AG04449 (cell line): ENCODE results near the gene ACBD6.
"Not testable (repeated sequence)": the region's sequence is repeated elsewhere in the genome, so short reads cannot be mapped to it uniquely, and the experiment has no call there.

ENCODE experiments used
- CTCF ChIA-PET: fragments of 350-600 bp; formaldehyde crosslinking; extraction: SDS; loops from one replicate; lab custom pipeline; 2021; ENCODE audit warnings: antibody characterized with exemption; lab: Yijun Ruan, JAX
- POLR2A ChIA-PET: fragments of 400-600, 350-600 bp; formaldehyde crosslinking; extraction: SDS; loops from one replicate; lab custom pipeline; 2020; ENCODE audit warnings: antibody characterized with exemption, inconsistent platforms; lab: Yijun Ruan, JAX
- DNase-seq: peaks from one replicate; pipeline ENCODE4 v3.0.0-alpha.2; 2010; ENCODE audit warnings: low read depth, low spot score
- H3K4me3 ChIP-seq: 2 replicates; pipeline ENCODE4 v1.5.1; 2011; ENCODE audit warnings: low read depth, mild to moderate bottlenecking, control low read depth, low read length
- CTCF ChIP-seq: IDR thresholded peaks from one replicate; pipeline ENCODE4 v1.5.1; 2011; ENCODE audit warnings: mild to moderate bottlenecking, moderate library complexity, low read length, control low read depth, inconsistent platforms; ENCODE audit not compliant: insufficient read depth; ENCODE audit errors: missing control alignments

The ACBD6 gene

GRCh38 chr1:180502361-180503279, at the start of gene ACBD6:
TSS of gene ACBD6 (minus strand) at chr1:180502577. CDS start at chr1:180502266, 311 bp downstream.
- peak; percentile 14 for TF ChIP-seq CTCF
- peak within 1 kb of the TSS; percentile 91 for H3K4me3 ChIP-seq
- DNase-seq: no peak
- CTCF ChIA-PET: interaction anchor here (0.6 to 6.9 kb wide), 7 partner anchors 9 to 360 kb away, joined by 3 to 62 read pairs (median 5); no protein-coding TSS in a partner anchor
- POLR2A ChIA-PET: interaction anchor here (0.7 to 1.1 kb wide), 5 partner anchors 11 to 360 kb away, joined by 3 read pairs; partner anchors contain the start of gene QSOX1

DNA sequence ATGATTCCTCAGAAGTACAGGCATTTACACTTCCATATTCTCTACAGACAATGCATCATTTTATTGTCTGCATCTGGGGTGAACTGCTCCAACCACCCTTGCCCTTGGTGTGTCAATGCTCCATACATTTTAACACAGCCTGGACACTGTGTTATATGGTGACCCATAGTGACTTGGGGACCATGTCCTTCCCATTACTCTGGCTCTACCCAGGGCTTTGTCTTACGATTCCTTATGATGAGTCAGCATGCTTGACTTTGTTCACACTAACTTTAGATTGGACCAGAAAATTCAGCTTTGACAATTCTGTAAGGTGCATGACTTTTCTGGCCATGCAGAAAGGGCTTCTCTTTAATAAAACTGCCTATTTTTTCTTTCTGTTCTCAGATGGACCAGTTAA, 49.6 kb upstream of the ACBD6 start:
- no peak for TF ChIP-seq CTCF
- no peak overlapping the region for H3K4me3 ChIP-seq
- CTCF ChIA-PET: interaction anchor here (0.6 to 3.7 kb wide), 5 partner anchors 11 to 29 kb away, joined by 3 to 17 read pairs (median 4); no protein-coding TSS in a partner anchor
- DNase-seq: no peak
- POLR2A ChIA-PET: no interaction called here

GRCh38 chr1:180550241-180550640, 47.9 kb upstream of the ACBD6 start:
- POLR2A ChIA-PET: no interaction called here
- CTCF ChIA-PET: interaction anchor here (1.0 to 3.7 kb wide), 6 partner anchors 9 to 312 kb away, joined by 3 to 17 read pairs (median 4); no protein-coding TSS in a partner anchor
- H3K4me3 ChIP-seq: no peak overlapping the region
- no peak for DNase-seq
- TF ChIP-seq CTCF: no peak

- CTCF ChIA-PET: interaction anchor here (1.1 to 3.7 kb wide), 3 partner anchors 11 to 34 kb away, joined by 3 to 17 read pairs (median 5); no protein-coding TSS in a partner anchor
- DNase-seq, H3K4me3 ChIP-seq, POLR2A ChIA-PET: not testable (repeated sequence)
Measured at GRCh38 chr1:180549770-180550169, 47.4 kb upstream of the ACBD6 start.

- CTCF ChIA-PET: interaction anchor here (3.7 kb wide), 1 partner anchor 15 kb away, joined by 17 read pairs; no protein-coding TSS in a partner anchor
- POLR2A ChIA-PET: no interaction called here
- no peak for DNase-seq
- no peak overlapping the region for H3K4me3 ChIP-seq
- TF ChIP-seq CTCF: no peak
Measured at GRCh38 chr1:180548686-180549317, 46.4 kb upstream of the ACBD6 start.

DNA sequence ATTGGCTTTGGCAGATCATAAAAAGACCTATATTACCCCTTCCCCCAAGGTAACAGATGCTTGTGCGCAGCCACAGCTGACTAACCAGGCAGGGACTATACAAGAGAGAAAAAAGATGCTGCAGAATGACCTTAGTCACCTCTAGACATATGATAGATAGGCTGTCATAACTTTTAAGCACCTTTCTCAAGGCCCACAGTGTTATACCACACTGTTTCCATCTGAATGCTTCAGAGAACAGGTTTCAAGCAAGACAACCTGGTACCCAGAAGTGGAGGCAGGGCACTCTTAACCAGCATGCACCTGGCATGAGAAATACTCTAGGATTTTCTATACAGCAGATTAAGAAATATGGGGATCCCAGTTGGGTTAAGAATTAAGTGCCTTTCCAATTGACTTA, 43.6 kb upstream of the ACBD6 start:
- ChIA-PET POLR2A (no interaction called here), CTCF (interaction anchor here (0.9 to 1.7 kb wide), 5 partner anchors 10 to 333 kb away, joined by 3 to 4 read pairs (median 3); partner anchors contain the start of gene XPR1)
- no peak for DNase-seq
- no peak for TF ChIP-seq CTCF
- no peak overlapping the region for H3K4me3 ChIP-seq
